Body of pancreas (tissue), 4 donors: ENCODE measurements around the gene DHRS7.

ENCODE experiments used
- POLR2A ChIP-seq, 3 donors: fragments of 450-650 bp; IDR thresholded peaks; one replicate each; pipeline ENCODE4 v1.6.1; 2016; ENCODE audit warnings: antibody characterized with exemption in 3 of 3, mild to moderate bottlenecking in 2 of 3
- TF ChIP-seq, protein P1 (sequence below), 7 experiments: fragments of 450-650 bp in 4 of 7; fragments of 200-600 bp in 3 of 7; sonication (generic) in 3 of 7; IDR thresholded peaks; one replicate each; pipeline ENCODE4 v1.5.1; 2016 to 2019; ENCODE audit warnings: antibody characterized with exemption in 7 of 7

DNA sequence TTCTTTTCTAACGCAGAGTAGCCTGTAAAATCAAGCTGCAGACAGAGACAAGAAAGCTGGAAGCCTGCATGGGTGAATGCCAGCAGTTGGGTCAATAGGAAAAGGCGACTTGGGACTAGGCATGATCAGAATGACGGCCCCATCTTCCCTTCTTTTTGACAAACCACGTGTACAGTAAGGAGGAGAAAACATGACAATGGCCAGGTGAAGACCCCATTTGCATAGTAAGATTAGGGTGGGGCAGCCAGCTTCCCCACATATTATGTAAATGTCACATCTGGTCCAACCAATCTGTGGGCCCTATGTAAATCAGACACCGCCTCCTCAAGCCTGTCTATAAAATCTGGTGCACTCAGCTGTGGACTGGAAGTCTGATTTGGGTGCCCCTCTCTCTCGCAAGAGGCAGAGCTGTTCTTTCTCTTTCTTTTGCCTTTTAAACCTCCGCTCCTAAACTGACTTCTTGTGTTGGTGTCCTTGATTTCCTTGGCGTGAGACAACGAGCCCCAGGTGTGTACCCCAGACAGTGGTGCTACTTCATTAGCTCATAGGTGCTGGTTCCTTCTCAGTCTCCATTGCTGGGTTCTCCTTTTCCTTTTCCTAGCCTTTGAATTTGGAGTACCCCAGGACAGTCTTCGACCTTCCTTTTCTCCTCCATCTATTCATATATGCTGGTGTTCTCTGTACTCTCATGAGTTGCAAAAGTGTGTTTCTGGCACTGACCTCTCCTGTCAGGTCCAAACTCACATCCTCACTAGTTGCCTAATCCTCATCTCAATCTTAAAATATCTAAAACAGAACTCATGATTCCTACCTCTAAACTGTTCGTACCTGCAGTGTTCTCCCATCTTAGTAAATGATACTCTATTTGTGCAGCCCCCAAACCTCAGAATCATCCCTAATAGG lies 9.4 kb upstream of the DHRS7 start:
- no peak for TF ChIP-seq POLR2A (IDR thresholded peaks at IDR 0.05)
- TF ChIP-seq, protein P1, sequence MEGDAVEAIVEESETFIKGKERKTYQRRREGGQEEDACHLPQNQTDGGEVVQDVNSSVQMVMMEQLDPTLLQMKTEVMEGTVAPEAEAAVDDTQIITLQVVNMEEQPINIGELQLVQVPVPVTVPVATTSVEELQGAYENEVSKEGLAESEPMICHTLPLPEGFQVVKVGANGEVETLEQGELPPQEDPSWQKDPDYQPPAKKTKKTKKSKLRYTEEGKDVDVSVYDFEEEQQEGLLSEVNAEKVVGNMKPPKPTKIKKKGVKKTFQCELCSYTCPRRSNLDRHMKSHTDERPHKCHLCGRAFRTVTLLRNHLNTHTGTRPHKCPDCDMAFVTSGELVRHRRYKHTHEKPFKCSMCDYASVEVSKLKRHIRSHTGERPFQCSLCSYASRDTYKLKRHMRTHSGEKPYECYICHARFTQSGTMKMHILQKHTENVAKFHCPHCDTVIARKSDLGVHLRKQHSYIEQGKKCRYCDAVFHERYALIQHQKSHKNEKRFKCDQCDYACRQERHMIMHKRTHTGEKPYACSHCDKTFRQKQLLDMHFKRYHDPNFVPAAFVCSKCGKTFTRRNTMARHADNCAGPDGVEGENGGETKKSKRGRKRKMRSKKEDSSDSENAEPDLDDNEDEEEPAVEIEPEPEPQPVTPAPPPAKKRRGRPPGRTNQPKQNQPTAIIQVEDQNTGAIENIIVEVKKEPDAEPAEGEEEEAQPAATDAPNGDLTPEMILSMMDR (IDR thresholded peaks at IDR 0.05), result no peak
